HepG2 (cell line): ENCODE measurements around the gene SLC12A3. TPM values are rescaled to one million over a fixed set of nuclear protein-coding genes. Genes with fewer than 3 reads are reported as not detected.
A peak's percentile ranks its signal among the peaks of the same experiment; 100 is the strongest.

Experiments used
- CEBPG ChIP-seq: IDR thresholded peaks from 2 replicates; pipeline ENCODE4 v1.6.1; 2016
- POLR2A ChIP-seq, 2 experiments: IDR thresholded peaks; 2 replicates each; pipeline ENCODE4 v1.6.1; 2011; ENCODE audit warnings: low read depth in 2 of 2, low read length in 2 of 2, mild to moderate bottlenecking in 1 of 2, moderate library complexity in 1 of 2; ENCODE audit not compliant: insufficient read depth in 1 of 2
- PRMT3 ChIP-seq: sonication (generic); formaldehyde crosslinking; IDR thresholded peaks from 2 replicates; pipeline ENCODE4 v1.8.1; 2022; ENCODE audit warnings: low read depth, mild to moderate bottlenecking, moderate library complexity, missing genetic modification reagents, borderline replicate concordance
- RAD21 ChIP-seq: fragments of 450-650 bp; formaldehyde crosslinking; IDR thresholded peaks from 2 replicates; pipeline ENCODE4 v1.5.0; 2020; ENCODE audit warnings: mild to moderate bottlenecking
- RARA ChIP-seq: IDR thresholded peaks from 2 replicates; pipeline ENCODE4 v1.6.1; 2016; ENCODE audit warnings: missing genetic modification reagents, missing compliant biosample characterization
- SALL1 ChIP-seq: sonication (generic); formaldehyde crosslinking; IDR thresholded peaks from 2 replicates; pipeline ENCODE4 v1.8.0; 2022; ENCODE audit warnings: mild to moderate bottlenecking, missing genetic modification reagents
- TEAD3 ChIP-seq: optimal IDR thresholded peaks from 2 replicates; pipeline ENCODE3; 2016; ENCODE audit warnings: borderline replicate concordance
- TSC22D2 ChIP-seq: sonication (generic); formaldehyde crosslinking; IDR thresholded peaks from 2 replicates; pipeline ENCODE4 v1.5.1; 2020; ENCODE audit warnings: missing genetic modification reagents, mild to moderate bottlenecking, borderline replicate concordance
- ZBTB7B ChIP-seq: sonication (generic); formaldehyde crosslinking; IDR thresholded peaks from 2 replicates; pipeline ENCODE4 v1.4.0; 2020; ENCODE audit warnings: missing genetic modification reagents
- ZNF607 ChIP-seq: sonication (generic); formaldehyde crosslinking; IDR thresholded peaks from 2 replicates; pipeline ENCODE4 v1.5.1; 2020; ENCODE audit warnings: missing genetic modification reagents, mild to moderate bottlenecking, borderline replicate concordance
- polyA plus RNA-seq, 8 experiments: library from polyadenylated mRNA; depleted of rRNA in 3 of 8; stranded (reverse) in 7 of 8; unstranded in 1 of 8; fragments of >200 nt; fragmentation: Illumina TruSeq in 4 of 8; extraction: Trizol in 4 of 8; gene quantifications; 2 replicates each; pipeline versions ENCODE4 v1.2.1 to v1.2.3, GENCODE V29; 2011 to 2016; ENCODE audit warnings: low read depth in 4 of 8, missing spikeins in 1 of 8, mixed read lengths in 1 of 8; ENCODE audit not compliant: insufficient read depth in 1 of 8
- total RNA-seq, 5 experiments: library from RNA; depleted of rRNA; stranded (reverse); fragments of >200 nt; fragmentation: Illumina TruSeq; extraction: Trizol; gene quantifications; 2 replicates each; pipeline ENCODE4 v1.2.3, GENCODE V29; 2016; ENCODE audit warnings: low read depth in 1 of 5
- TF ChIP-seq, protein P1 (sequence below): sonication (generic); formaldehyde crosslinking; IDR thresholded peaks from 2 replicates; pipeline ENCODE4 v1.5.0; 2020; ENCODE audit warnings: mild to moderate bottlenecking, missing genetic modification reagents, borderline replicate concordance
- TF ChIP-seq, protein P2 (sequence below): sonication (generic); formaldehyde crosslinking; IDR thresholded peaks from 2 replicates; pipeline ENCODE4 v1.4.0; 2020; ENCODE audit warnings: missing genetic modification reagents
- TF ChIP-seq, protein P3 (sequence below): sonication (generic); formaldehyde crosslinking; IDR thresholded peaks from 2 replicates; pipeline ENCODE4 v1.8.0; 2022; ENCODE audit warnings: missing genetic modification reagents, mild to moderate bottlenecking, borderline replicate concordance
- TF ChIP-seq, protein P4 (sequence below): sonication (generic); formaldehyde crosslinking; IDR thresholded peaks from 2 replicates; pipeline ENCODE4 v1.4.0; 2020; ENCODE audit warnings: missing genetic modification reagents
- TF ChIP-seq, protein P5 (sequence below): sonication (generic); formaldehyde crosslinking; IDR thresholded peaks from 2 replicates; pipeline ENCODE4 v1.5.1; 2020; ENCODE audit warnings: mild to moderate bottlenecking, moderate library complexity, missing genetic modification reagents

Gene SLC12A3
- total and polyA plus RNA-seq, 2 of the 13 experiments (the other 11 are each of a cell fraction or from before 2014, with no cell fraction given): 6.2 TPM; not detected in 1

DNA sequence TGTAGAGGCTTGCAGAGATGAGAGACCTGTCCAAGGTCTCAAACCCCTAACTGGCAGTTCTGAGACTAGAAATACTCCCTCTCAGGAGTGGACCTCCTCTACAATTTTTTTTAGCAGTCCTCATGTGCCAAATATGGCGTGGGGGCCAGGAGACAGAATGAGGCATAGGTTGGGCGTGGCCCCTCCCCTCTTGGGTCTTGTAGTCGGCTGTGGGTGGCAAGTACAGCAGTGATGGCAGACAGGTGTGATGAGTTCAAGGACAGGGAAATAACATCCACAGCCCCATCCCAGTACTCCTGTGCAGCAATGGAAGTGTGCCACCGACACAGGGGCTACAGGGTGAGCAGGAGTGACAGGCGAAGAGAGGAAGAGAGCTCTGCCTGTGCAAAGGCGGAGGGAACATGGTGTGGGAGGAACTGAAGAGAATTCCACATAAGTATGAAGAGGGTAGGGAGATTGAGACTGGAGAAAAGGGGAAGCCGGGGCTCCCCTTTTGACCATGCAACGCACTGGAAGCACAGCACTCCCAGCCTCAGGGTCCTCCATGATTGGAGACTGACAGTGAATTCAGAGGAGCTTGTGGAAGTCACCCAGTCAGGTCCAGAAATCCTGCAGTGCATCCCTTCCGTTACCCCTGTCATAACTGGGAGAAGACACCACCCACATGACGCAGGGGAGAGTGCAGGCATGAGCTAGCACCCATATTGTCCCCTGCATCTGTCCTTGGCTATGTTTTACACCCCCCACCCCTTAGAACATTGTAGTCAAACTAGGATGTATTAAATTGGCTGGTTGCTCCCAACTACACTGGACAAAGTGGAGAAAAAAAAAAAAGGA, 82.0 kb downstream of the SLC12A3 start (continued):
- TF ChIP-seq, protein P1, sequence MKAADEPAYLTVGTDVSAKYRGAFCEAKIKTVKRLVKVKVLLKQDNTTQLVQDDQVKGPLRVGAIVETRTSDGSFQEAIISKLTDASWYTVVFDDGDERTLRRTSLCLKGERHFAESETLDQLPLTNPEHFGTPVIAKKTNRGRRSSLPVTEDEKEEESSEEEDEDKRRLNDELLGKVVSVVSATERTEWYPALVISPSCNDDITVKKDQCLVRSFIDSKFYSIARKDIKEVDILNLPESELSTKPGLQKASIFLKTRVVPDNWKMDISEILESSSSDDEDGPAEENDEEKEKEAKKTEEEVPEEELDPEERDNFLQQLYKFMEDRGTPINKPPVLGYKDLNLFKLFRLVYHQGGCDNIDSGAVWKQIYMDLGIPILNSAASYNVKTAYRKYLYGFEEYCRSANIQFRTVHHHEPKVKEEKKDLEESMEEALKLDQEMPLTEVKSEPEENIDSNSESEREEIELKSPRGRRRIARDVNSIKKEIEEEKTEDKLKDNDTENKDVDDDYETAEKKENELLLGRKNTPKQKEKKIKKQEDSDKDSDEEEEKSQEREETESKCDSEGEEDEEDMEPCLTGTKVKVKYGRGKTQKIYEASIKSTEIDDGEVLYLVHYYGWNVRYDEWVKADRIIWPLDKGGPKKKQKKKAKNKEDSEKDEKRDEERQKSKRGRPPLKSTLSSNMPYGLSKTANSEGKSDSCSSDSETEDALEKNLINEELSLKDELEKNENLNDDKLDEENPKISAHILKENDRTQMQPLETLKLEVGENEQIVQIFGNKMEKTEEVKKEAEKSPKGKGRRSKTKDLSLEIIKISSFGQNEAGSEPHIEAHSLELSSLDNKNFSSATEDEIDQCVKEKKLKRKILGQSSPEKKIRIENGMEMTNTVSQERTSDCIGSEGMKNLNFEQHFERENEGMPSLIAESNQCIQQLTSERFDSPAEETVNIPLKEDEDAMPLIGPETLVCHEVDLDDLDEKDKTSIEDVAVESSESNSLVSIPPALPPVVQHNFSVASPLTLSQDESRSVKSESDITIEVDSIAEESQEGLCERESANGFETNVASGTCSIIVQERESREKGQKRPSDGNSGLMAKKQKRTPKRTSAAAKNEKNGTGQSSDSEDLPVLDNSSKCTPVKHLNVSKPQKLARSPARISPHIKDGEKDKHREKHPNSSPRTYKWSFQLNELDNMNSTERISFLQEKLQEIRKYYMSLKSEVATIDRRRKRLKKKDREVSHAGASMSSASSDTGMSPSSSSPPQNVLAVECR (CRISPR knock-in tag): 0 out of 2 replicates have a peak, but pooled peaks have one; percentile 20
- TF ChIP-seq POLR2A (IDR thresholded peaks at IDR 0.05; ENCODE audit: insufficient read depth in 1 of 2, low read depth in 2 of 2, low read length in 2 of 2): peak; percentile 38 to 48; a peak in 2 of 4 replicates
- TF ChIP-seq TSC22D2: 0 out of 2 replicates have a peak, but pooled peaks have one; percentile 15
- TF ChIP-seq, protein P2, sequence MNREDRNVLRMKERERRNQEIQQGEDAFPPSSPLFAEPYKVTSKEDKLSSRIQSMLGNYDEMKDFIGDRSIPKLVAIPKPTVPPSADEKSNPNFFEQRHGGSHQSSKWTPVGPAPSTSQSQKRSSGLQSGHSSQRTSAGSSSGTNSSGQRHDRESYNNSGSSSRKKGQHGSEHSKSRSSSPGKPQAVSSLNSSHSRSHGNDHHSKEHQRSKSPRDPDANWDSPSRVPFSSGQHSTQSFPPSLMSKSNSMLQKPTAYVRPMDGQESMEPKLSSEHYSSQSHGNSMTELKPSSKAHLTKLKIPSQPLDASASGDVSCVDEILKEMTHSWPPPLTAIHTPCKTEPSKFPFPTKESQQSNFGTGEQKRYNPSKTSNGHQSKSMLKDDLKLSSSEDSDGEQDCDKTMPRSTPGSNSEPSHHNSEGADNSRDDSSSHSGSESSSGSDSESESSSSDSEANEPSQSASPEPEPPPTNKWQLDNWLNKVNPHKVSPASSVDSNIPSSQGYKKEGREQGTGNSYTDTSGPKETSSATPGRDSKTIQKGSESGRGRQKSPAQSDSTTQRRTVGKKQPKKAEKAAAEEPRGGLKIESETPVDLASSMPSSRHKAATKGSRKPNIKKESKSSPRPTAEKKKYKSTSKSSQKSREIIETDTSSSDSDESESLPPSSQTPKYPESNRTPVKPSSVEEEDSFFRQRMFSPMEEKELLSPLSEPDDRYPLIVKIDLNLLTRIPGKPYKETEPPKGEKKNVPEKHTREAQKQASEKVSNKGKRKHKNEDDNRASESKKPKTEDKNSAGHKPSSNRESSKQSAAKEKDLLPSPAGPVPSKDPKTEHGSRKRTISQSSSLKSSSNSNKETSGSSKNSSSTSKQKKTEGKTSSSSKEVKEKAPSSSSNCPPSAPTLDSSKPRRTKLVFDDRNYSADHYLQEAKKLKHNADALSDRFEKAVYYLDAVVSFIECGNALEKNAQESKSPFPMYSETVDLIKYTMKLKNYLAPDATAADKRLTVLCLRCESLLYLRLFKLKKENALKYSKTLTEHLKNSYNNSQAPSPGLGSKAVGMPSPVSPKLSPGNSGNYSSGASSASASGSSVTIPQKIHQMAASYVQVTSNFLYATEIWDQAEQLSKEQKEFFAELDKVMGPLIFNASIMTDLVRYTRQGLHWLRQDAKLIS (CRISPR knock-in tag): peak; percentile 63; the same call in 1 of the 2 replicates
- no peak for TF ChIP-seq ZBTB7B (CRISPR knock-in tag)
- TF ChIP-seq RARA (CRISPR knock-in tag): peak; percentile 70
- TF ChIP-seq PRMT3 (CRISPR knock-in tag): 0 out of 2 replicates have a peak, but pooled peaks have one; percentile 24
- TF ChIP-seq, protein P3, sequence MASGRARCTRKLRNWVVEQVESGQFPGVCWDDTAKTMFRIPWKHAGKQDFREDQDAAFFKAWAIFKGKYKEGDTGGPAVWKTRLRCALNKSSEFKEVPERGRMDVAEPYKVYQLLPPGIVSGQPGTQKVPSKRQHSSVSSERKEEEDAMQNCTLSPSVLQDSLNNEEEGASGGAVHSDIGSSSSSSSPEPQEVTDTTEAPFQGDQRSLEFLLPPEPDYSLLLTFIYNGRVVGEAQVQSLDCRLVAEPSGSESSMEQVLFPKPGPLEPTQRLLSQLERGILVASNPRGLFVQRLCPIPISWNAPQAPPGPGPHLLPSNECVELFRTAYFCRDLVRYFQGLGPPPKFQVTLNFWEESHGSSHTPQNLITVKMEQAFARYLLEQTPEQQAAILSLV (CRISPR knock-in tag): 0 out of 2 replicates have a peak, but pooled peaks have one; percentile 28
- peak; percentile 43 for TF ChIP-seq TEAD3
- TF ChIP-seq, protein P4, sequence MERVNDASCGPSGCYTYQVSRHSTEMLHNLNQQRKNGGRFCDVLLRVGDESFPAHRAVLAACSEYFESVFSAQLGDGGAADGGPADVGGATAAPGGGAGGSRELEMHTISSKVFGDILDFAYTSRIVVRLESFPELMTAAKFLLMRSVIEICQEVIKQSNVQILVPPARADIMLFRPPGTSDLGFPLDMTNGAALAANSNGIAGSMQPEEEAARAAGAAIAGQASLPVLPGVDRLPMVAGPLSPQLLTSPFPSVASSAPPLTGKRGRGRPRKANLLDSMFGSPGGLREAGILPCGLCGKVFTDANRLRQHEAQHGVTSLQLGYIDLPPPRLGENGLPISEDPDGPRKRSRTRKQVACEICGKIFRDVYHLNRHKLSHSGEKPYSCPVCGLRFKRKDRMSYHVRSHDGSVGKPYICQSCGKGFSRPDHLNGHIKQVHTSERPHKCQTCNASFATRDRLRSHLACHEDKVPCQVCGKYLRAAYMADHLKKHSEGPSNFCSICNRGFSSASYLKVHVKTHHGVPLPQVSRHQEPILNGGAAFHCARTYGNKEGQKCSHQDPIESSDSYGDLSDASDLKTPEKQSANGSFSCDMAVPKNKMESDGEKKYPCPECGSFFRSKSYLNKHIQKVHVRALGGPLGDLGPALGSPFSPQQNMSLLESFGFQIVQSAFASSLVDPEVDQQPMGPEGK (CRISPR knock-in tag): peak; percentile 50; the same call in 1 of the 2 replicates
- TF ChIP-seq CEBPG (CRISPR knock-in tag): no peak
- 0 out of 2 replicates have a peak, but pooled peaks have one; percentile 19 for TF ChIP-seq RAD21 (CRISPR knock-in tag)
- no peak for TF ChIP-seq ZNF607 (CRISPR knock-in tag)
- TF ChIP-seq, protein P5, sequence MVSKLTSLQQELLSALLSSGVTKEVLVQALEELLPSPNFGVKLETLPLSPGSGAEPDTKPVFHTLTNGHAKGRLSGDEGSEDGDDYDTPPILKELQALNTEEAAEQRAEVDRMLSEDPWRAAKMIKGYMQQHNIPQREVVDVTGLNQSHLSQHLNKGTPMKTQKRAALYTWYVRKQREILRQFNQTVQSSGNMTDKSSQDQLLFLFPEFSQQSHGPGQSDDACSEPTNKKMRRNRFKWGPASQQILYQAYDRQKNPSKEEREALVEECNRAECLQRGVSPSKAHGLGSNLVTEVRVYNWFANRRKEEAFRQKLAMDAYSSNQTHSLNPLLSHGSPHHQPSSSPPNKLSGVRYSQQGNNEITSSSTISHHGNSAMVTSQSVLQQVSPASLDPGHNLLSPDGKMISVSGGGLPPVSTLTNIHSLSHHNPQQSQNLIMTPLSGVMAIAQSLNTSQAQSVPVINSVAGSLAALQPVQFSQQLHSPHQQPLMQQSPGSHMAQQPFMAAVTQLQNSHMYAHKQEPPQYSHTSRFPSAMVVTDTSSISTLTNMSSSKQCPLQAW (CRISPR knock-in tag): peak; percentile 47; the same call in 1 of the 2 replicates
- TF ChIP-seq SALL1 (CRISPR knock-in tag): peak; percentile 61
